ENCODE data around the gene RGS13. TPM values are rescaled to one million over a fixed set of nuclear protein-coding genes. Genes with fewer than 3 reads are reported as not detected.

The RGS13 gene, protein sequence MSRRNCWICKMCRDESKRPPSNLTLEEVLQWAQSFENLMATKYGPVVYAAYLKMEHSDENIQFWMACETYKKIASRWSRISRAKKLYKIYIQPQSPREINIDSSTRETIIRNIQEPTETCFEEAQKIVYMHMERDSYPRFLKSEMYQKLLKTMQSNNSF
- total RNA-seq = 0.36 and 0.59 TPM in 2 replicates
- 0.28 TPM for total RNA-seq (2013)
- polyA plus RNA-seq = 0.20 and 0.22 TPM in 2 replicates
- polyA minus RNA-seq = 0.07 TPM in 1 of 2 replicates, not detected in the other

DNA sequence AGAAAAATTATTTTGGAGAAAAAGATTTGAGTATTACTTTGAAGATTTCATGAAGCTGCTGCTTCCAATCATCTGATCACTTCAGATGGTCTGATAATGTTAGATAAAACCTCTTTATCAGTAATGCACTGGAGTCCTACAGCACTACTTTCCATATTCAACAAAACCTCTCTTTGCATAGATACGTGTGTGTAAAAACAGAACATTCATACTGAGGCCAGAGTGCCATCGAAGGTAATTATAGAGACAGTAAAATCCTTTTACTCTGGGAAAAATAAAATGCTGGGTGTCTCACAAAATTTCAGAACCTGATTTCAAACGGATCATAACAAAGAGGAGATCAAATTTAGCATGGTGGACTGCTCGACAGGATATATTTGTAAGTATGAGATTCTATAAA is at the start of gene RGS13:
Gene RGS13, plus strand, starts transcription at position 209 of the 400 bp plus-strand sequence. CDS start 8,188 bp downstream, outside the sequence.
- no peak for DNase-seq
- Histone ChIP-seq H3K9me3 (ENCODE audit: control extremely low read depth in 1 of 3, control insufficient read depth in 2 of 3, insufficient read depth in 1 of 3, low read length in 2 of 3) (no peaks in the 10 kb centered on the region), H4K20me1 (ENCODE audit: control insufficient read depth, insufficient read depth, low read length, poor library complexity, severe bottlenecking) (no peaks in the 10 kb centered on the region), H3K36me3 (replicated peaks in 1 of 2; ENCODE audit: control extremely low read depth in 1 of 2, control insufficient read depth in 1 of 2, extremely low read depth in 1 of 2, insufficient read depth in 2 of 2, low read length in 1 of 2) (no peaks in the 10 kb centered on the region), H3K4me1 (ENCODE audit: control insufficient read depth in 2 of 2, insufficient read depth in 2 of 2, low read length in 2 of 2) (peaks cover 6 to 10% of the 10 kb centered on the region in 2 donors), H3K27me3 (replicated peaks in 1 of 4; ENCODE audit: control extremely low read depth in 1 of 4, control insufficient read depth in 3 of 4, insufficient read depth in 4 of 4, low read length in 3 of 4) (peaks cover 0 to 43% (median 30%) of the 10 kb centered on the region in 4 experiments), H3K79me2 (ENCODE audit: control insufficient read depth, insufficient read depth, low read length) (no peaks in the 10 kb centered on the region), H2AFZ (ENCODE audit: insufficient read depth, low read depth, low read length, poor library complexity, severe bottlenecking) (no peak within 1 kb of the TSS), H3K4me3 (ENCODE audit: control extremely low read depth in 1 of 5, extremely low read depth in 1 of 5, insufficient read depth in 1 of 5, low read depth in 2 of 5, low read length in 4 of 5) (no peak within 1 kb of the TSS), H3K27ac (ENCODE audit: low read length in 2 of 2) (no peak within 1 kb of the TSS), H3K4me2 (replicated peaks; ENCODE audit: low read depth, low read length, poor library complexity, severe bottlenecking) (no peak within 1 kb of the TSS), H3K9ac (ENCODE audit: low read length) (no peak within 1 kb of the TSS)
- TF ChIP-seq EZH2 (IDR thresholded peaks at IDR 0.05; ENCODE audit: borderline replicate concordance, insufficient read depth, low read depth, low read length, poor library complexity, severe bottlenecking) (no peak), CTCF (IDR thresholded peaks at IDR 0.05) (no peak)
- intact Hi-C loops (cut with micrococcal nuclease) = no loop called here
- Mint-ChIP-seq H3K4me3 (no peak within 1 kb of the TSS), H3K4me1 (peaks cover 9% of the 10 kb centered on the region), H3K9me3 (ENCODE audit: insufficient read depth) (no peaks in the 10 kb centered on the region), H3K27me3 (peaks cover 60% of the 10 kb centered on the region), H3K27ac (no peak within 1 kb of the TSS)
- ATAC-seq (ENCODE audit: low read depth) = no peak
- 80% methylated on average over 1 of the region's 4 CpGs for WGBS (ENCODE audit: insufficient coverage)
- ChIA-PET CTCF (no interaction called here), POLR2A (no interaction called here)

DNA sequence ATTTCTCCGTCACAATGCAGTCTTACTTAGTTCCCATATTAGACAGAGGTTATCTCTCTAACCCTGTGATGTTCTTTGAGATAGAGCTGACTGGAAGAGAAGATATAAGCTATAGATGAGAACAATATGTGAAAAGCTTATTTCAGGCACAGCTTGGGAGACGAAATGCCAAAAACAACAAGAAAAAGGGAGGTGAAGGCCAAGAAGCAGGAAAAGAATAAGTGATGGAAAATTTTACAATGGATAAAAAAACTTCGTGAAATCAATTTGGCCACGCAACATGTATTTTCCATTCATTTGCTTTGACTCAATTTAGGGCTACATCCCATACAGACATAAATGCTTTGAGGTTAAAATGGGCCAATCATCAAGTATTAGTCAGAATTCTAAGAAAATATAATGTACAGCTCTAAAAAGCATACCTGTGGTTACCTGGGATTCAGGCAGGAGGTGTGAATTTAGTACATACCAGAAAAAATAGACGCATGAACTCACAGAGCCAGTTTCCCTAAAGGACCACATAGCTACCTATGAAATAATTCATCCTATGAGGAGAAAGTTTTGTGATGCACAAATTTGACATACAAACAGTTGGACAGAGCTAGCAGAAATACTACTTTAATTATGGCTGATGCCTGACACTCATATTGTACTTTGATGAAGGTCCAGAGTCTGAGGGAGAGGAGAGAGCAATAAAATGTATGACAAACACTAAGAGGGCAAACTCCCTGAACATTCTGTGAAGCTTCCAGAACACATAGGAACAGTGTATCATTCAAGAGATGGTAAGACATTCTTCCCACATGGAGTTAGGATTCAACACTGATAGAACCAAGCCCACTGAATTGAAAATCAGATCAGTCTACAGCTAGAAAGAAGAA is 48.3 kb upstream of the RGS13 start:
- CTCF ChIA-PET = interaction anchor here (1.1 to 12.5 kb wide), 2 partner anchors 21 to 113 kb away, joined by 4 to 188 read pairs; no protein-coding TSS in a partner anchor

More for the DNA sequence above, 48.3 kb upstream of the RGS13 start:
- intact Hi-C loops (cut with micrococcal nuclease) = no loop called here
- H3K27ac ChIP-seq (ENCODE audit: low read length in 2 of 2) = no peak overlapping the region
- no peaks in the 10 kb centered on the region for H3K79me2 ChIP-seq (ENCODE audit: control insufficient read depth, insufficient read depth, low read length)
- H3K9ac ChIP-seq (ENCODE audit: low read length) = no peak overlapping the region
- no peaks in the 10 kb centered on the region for H3K4me1 Mint-ChIP-seq
- no peak overlapping the region for H3K4me3 ChIP-seq (ENCODE audit: control extremely low read depth in 1 of 5, extremely low read depth in 1 of 5, insufficient read depth in 1 of 5, low read depth in 2 of 5, low read length in 4 of 5)
- no peak overlapping the region for H3K27ac Mint-ChIP-seq
- no peaks in the 10 kb centered on the region for H3K9me3 ChIP-seq (ENCODE audit: control extremely low read depth in 1 of 3, control insufficient read depth in 2 of 3, insufficient read depth in 1 of 3, low read length in 2 of 3)
- no peak overlapping the region for H3K4me3 Mint-ChIP-seq
- no peaks in the 10 kb centered on the region for H3K9me3 Mint-ChIP-seq (ENCODE audit: insufficient read depth)
- POLR2A ChIA-PET = no interaction called here
- peaks cover 0 to 8% (median 3%) of the 10 kb centered on the region in 4 experiments for H3K27me3 ChIP-seq (replicated peaks in 1 of 4; ENCODE audit: control extremely low read depth in 1 of 4, control insufficient read depth in 3 of 4, insufficient read depth in 4 of 4, low read length in 3 of 4)
- no peaks in the 10 kb centered on the region for H3K36me3 ChIP-seq (replicated peaks in 1 of 2; ENCODE audit: control extremely low read depth in 1 of 2, control insufficient read depth in 1 of 2, extremely low read depth in 1 of 2, insufficient read depth in 2 of 2, low read length in 1 of 2)
- no peak overlapping the region for H2AFZ ChIP-seq (ENCODE audit: insufficient read depth, low read depth, low read length, poor library complexity, severe bottlenecking)
- no peak for DNase-seq
- H3K4me2 ChIP-seq (replicated peaks; ENCODE audit: low read depth, low read length, poor library complexity, severe bottlenecking) = no peak overlapping the region
- peaks cover 14% of the 10 kb centered on the region for H3K27me3 Mint-ChIP-seq
- WGBS (ENCODE audit: insufficient coverage) = 100% methylated on average over 1 of the region's 5 CpGs
- H3K4me1 ChIP-seq (ENCODE audit: control insufficient read depth in 2 of 2, insufficient read depth in 2 of 2, low read length in 2 of 2) = no peaks in the 10 kb centered on the region
- TF ChIP-seq CTCF (IDR thresholded peaks at IDR 0.05) (no peak), EZH2 (IDR thresholded peaks at IDR 0.05; ENCODE audit: borderline replicate concordance, insufficient read depth, low read depth, low read length, poor library complexity, severe bottlenecking) (no peak)
- H4K20me1 ChIP-seq (ENCODE audit: control insufficient read depth, insufficient read depth, low read length, poor library complexity, severe bottlenecking) = no peaks in the 10 kb centered on the region
- no peak for ATAC-seq (ENCODE audit: low read depth)

Measured in B cell (primary cell).